Liver (tissue), 9 donors: Measurements from ENCODE around the gene MED19. TPM values are rescaled to one million over a fixed set of nuclear protein-coding genes. Genes with fewer than 3 reads are reported as not detected.

Experiments used
- DNase-seq: peaks from one replicate; pipeline ENCODE4 v3.0.0-alpha.2; 2017; ENCODE audit warnings: low spot score
- H3K27ac ChIP-seq, 2 donors: one replicate each; pipeline ENCODE4 v1.7.0; 2013; ENCODE audit warnings: inconsistent platforms in 2 of 2, low read length in 2 of 2, control low read depth in 1 of 2, low read depth in 1 of 2, mild to moderate bottlenecking in 1 of 2
- H3K27me3 ChIP-seq, 4 donors: one replicate each; pipeline versions ENCODE4 v1.6.1 to v1.7.0; 2013; ENCODE audit warnings: low read length in 3 of 4, inconsistent platforms in 1 of 4, mild to moderate bottlenecking in 1 of 4, moderate library complexity in 1 of 4; ENCODE audit not compliant: control insufficient read depth in 4 of 4, insufficient read depth in 4 of 4
- H3K36me3 ChIP-seq, 4 donors: one replicate each; pipeline versions ENCODE4 v1.6.1 to v1.7.0; 2013; ENCODE audit warnings: low read length in 3 of 4, mild to moderate bottlenecking in 3 of 4, low read depth in 1 of 4, moderate library complexity in 1 of 4; ENCODE audit not compliant: control insufficient read depth in 4 of 4, insufficient read depth in 3 of 4
- H3K4me1 ChIP-seq, 4 donors: one replicate each; pipeline versions ENCODE4 v1.6.1 to v1.7.0; 2013; ENCODE audit warnings: low read length in 3 of 4, mild to moderate bottlenecking in 3 of 4, moderate library complexity in 1 of 4; ENCODE audit not compliant: control insufficient read depth in 4 of 4, insufficient read depth in 4 of 4
- H3K4me3 ChIP-seq, 3 donors: one replicate each; pipeline versions ENCODE4 v1.6.1 to v1.7.0; 2013; ENCODE audit warnings: low read length in 3 of 3, control low read depth in 1 of 3, low read depth in 1 of 3, mild to moderate bottlenecking in 1 of 3
- H3K9ac ChIP-seq, 2 donors: one replicate each; pipeline ENCODE4 v1.7.0; 2013; ENCODE audit warnings: low read length in 2 of 2, mild to moderate bottlenecking in 2 of 2, moderate library complexity in 2 of 2, control low read depth in 1 of 2, low read depth in 1 of 2
- H3K9me3 ChIP-seq, 4 donors: one replicate each; pipeline versions ENCODE4 v1.6.1 to v1.7.0; 2013; ENCODE audit warnings: low read length in 3 of 4; ENCODE audit not compliant: control insufficient read depth in 4 of 4
- ATF3 ChIP-seq: IDR thresholded peaks from 2 replicates; pipeline ENCODE4 v1.6.1; 2016; ENCODE audit warnings: antibody characterized with exemption
- EGR1 ChIP-seq, 2 donors: IDR thresholded peaks; 2 replicates each; pipeline ENCODE4 v1.6.1; 2016 to 2018; ENCODE audit warnings: antibody characterized with exemption in 2 of 2, low read depth in 2 of 2
- FOXA1 ChIP-seq: IDR thresholded peaks from 2 replicates; pipeline ENCODE4 v1.6.1; 2016; ENCODE audit warnings: antibody characterized with exemption
- FOXA2 ChIP-seq: IDR thresholded peaks from 2 replicates; pipeline ENCODE4 v1.6.1; 2016; ENCODE audit warnings: antibody characterized with exemption
- GABPA ChIP-seq, 2 donors: IDR thresholded peaks in 1 of 2; conservative IDR thresholded peaks in 1 of 2; 2 replicates each; pipeline ENCODE4 v1.6.1; 2016; ENCODE audit warnings: antibody characterized with exemption in 2 of 2, mild to moderate bottlenecking in 1 of 2, moderate library complexity in 1 of 2
- HNF4A ChIP-seq, 2 donors: conservative IDR thresholded peaks; 2 replicates each; pipeline ENCODE4 v1.6.1; 2016; ENCODE audit warnings: antibody characterized with exemption in 2 of 2, mild to moderate bottlenecking in 2 of 2
- JUND ChIP-seq, 2 donors: IDR thresholded peaks; 2 replicates each; pipeline ENCODE4 v1.6.1; 2016; ENCODE audit warnings: antibody characterized with exemption in 2 of 2
- NR2F2 ChIP-seq: IDR thresholded peaks from 2 replicates; pipeline ENCODE4 v1.6.1; 2016; ENCODE audit warnings: antibody characterized with exemption
- RXRA ChIP-seq, 2 donors: IDR thresholded peaks; 2 replicates each; pipeline ENCODE4 v1.6.1; 2017 to 2018; ENCODE audit warnings: antibody characterized with exemption in 2 of 2, mild to moderate bottlenecking in 1 of 2
- SP1 ChIP-seq: IDR thresholded peaks from 2 replicates; pipeline ENCODE4 v1.6.1; 2018; ENCODE audit warnings: antibody characterized with exemption, mild to moderate bottlenecking
- TAF1 ChIP-seq: conservative IDR thresholded peaks from 2 replicates; pipeline ENCODE4 v1.6.1; 2016; ENCODE audit warnings: antibody characterized with exemption, mild to moderate bottlenecking
- YY1 ChIP-seq: IDR thresholded peaks from 2 replicates; pipeline ENCODE4 v1.6.1; 2016; ENCODE audit warnings: antibody characterized with exemption, mild to moderate bottlenecking
- ZBTB33 ChIP-seq: IDR thresholded peaks from 2 replicates; pipeline ENCODE4 v1.6.1; 2016; ENCODE audit warnings: antibody characterized with exemption
- WGBS: extraction: QIAGEN DNeasy Blood & Tissue Kit; methylation state at CpG from one replicate; pipeline ENCODE4 v1.1.7; 2013; 5-methylcytosine and 5-hydroxymethylcytosine counted together
- polyA plus RNA-seq, 2 donors: library from polyadenylated mRNA; stranded (reverse) in 1 of 2; unstranded in 1 of 2; fragments of 200-250 nt in 1 of 2; fragments of >200 nt in 1 of 2; fragmentation: Nextera tagmentation in 1 of 2; extraction: Ambion mirVana in 1 of 2; gene quantifications; one replicate each; pipeline versions ENCODE4 v1.2.1 to v1.2.3, GENCODE V29; 2013 to 2015
- total RNA-seq, 2 donors: library from RNA; depleted of rRNA; stranded (reverse); fragments of >200 nt; gene quantifications; one replicate each; pipeline ENCODE4 v1.2.3, GENCODE V29; 2014
- TF ChIP-seq, protein P1 (sequence below): fragments of 150-350 bp; IDR thresholded peaks from 2 replicates; pipeline ENCODE4 v1.5.1; 2017; ENCODE audit warnings: improper control_type of control experiment, low read depth, low read length; ENCODE audit not compliant: missing input control
- donor health status: healthy.
- donor health status: healthy.
- donor health status: healthy.
- donor health status: healthy.
- donor health status: healthy.

MED19 gene, protein sequence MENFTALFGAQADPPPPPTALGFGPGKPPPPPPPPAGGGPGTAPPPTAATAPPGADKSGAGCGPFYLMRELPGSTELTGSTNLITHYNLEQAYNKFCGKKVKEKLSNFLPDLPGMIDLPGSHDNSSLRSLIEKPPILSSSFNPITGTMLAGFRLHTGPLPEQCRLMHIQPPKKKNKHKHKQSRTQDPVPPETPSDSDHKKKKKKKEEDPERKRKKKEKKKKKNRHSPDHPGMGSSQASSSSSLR
- total RNA-seq (1 to 10 TPM; 4.4 to 5.6 TPM), polyA plus RNA-seq (10 to 100 TPM in 1 of 2 donors, 1 to 10 TPM in 1; 7.5 to 11.3 TPM)

DNA sequence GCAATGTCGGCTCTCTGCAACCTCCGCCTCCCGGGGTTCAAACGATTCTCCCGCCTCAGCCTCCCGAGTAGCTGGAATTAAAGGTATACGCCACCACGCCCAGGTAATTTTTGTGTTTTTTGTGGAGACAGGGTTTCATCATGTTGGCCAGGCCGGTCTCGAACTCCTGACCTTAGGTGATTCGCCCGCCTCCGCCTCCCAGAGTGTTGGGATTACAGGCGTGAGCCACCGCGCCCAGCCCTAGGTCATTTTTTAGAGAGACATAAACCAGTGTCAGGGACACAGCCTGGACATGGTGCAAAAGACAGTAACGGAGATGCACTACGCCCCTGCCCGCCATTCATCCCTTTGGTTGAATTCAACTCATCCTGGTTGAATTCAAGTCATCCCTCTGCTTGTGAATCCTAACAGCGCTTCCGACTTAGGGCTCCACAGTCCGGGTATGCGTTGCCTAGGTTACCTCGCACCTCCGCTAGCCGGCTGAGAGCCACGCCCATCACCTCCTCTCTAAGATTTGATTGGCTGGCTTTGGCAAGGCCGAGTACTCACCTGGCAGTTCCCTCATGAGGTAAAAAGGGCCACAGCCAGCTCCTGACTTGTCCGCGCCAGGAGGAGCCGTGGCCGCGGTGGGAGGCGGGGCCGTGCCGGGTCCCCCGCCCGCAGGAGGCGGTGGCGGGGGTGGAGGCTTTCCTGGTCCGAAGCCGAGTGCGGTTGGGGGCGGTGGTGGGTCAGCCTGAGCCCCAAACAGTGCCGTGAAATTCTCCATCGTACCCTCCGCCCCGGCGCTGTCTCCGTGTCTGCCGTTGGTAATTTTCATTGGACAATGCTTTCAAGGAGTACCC, at the start of gene MED19:
Gene MED19 (minus strand): TSS at position 802 of the 842 bp plus-strand sequence. CDS start 36 bp downstream, at position 766.
- TF ChIP-seq TAF1 (no peak), FOXA1 (no peak), SP1 (no peak), HNF4A (conservative IDR thresholded peaks at IDR 0.05) (peak in 1 of 2 donors; percentile 1)
- 7% methylated on average over 51 of the region's 51 CpGs for WGBS
- Histone ChIP-seq H3K4me1 (peaks cover 10 to 34% (median 31%) of the 10 kb centered on the region in 4 donors), H3K9ac (peak within 1 kb of the TSS; percentile 76 to 80), H3K36me3 (peaks cover 0 to 2% (median 0%) of the 10 kb centered on the region in 4 donors), H3K27ac (peak within 1 kb of the TSS; percentile 60 to 86), H3K27me3 (no peaks in the 10 kb centered on the region), H3K4me3 (peak within 1 kb of the TSS; percentile 86 to 97 (median 95)), H3K9me3 (no peaks in the 10 kb centered on the region)
- peak; percentile 83 for DNase-seq

DNA sequence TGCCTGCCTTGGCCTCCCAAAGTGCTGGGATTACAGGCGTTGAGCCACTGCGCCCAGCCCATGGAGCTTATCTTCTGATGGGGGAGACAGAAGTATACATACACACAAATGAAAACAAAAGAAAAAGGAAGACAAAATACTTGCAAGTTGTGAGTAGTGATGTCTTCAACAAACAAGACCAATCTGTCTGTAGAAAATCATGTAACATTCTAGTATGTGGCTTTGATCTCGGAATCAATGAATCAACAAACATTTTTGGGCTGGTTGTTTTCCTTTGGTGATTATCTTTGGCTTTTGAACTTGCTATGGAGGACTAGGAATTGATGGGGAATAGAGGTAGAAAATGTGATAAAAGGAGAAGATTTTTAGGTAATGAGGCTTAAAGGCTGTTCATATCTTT, 46.2 kb upstream of the MED19 start:
- Histone ChIP-seq H3K27ac (no peak overlapping the region), H3K9ac (no peak overlapping the region), H3K27me3 (no peaks in the 10 kb centered on the region), H3K36me3 (no peaks in the 10 kb centered on the region), H3K9me3 (no peaks in the 10 kb centered on the region), H3K4me3 (no peak overlapping the region), H3K4me1 (peaks cover 0 to 6% (median under 1%) of the 10 kb centered on the region in 4 donors)
- DNase-seq = no peak
- TF ChIP-seq RXRA (IDR thresholded peaks at IDR 0.05) (no peak), SP1 (no peak), TAF1 (no peak), FOXA2 (no peak), NR2F2 (no peak)
- TF ChIP-seq, protein P1, sequence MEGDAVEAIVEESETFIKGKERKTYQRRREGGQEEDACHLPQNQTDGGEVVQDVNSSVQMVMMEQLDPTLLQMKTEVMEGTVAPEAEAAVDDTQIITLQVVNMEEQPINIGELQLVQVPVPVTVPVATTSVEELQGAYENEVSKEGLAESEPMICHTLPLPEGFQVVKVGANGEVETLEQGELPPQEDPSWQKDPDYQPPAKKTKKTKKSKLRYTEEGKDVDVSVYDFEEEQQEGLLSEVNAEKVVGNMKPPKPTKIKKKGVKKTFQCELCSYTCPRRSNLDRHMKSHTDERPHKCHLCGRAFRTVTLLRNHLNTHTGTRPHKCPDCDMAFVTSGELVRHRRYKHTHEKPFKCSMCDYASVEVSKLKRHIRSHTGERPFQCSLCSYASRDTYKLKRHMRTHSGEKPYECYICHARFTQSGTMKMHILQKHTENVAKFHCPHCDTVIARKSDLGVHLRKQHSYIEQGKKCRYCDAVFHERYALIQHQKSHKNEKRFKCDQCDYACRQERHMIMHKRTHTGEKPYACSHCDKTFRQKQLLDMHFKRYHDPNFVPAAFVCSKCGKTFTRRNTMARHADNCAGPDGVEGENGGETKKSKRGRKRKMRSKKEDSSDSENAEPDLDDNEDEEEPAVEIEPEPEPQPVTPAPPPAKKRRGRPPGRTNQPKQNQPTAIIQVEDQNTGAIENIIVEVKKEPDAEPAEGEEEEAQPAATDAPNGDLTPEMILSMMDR = no peak
- WGBS = 78% methylated on average over 3 of the region's 3 CpGs

GRCh38 chr11:57752954-57753353, 40.9 kb upstream of the MED19 start:
- H3K9me3 ChIP-seq = no peaks in the 10 kb centered on the region
- no peak overlapping the region for H3K4me3 ChIP-seq
- no peak overlapping the region for H3K27ac ChIP-seq
- no peak overlapping the region for H3K9ac ChIP-seq
- H3K36me3 ChIP-seq = no peaks in the 10 kb centered on the region
- 98% methylated on average over 30 of the region's 30 CpGs for WGBS
- H3K27me3 ChIP-seq = no peaks in the 10 kb centered on the region
- H3K4me1 ChIP-seq = peaks cover 0 to 3% (median 0%) of the 10 kb centered on the region in 4 donors
- no peak for DNase-seq
- TF ChIP-seq ZBTB33 (no peak), JUND (IDR thresholded peaks at IDR 0.05) (no peak), ATF3 (no peak), FOXA2 (no peak), YY1 (no peak), SP1 (no peak), EGR1 (IDR thresholded peaks at IDR 0.05; ENCODE audit: low read depth in 2 of 2) (no peak), FOXA1 (no peak), RXRA (IDR thresholded peaks at IDR 0.05) (no peak), GABPA (IDR thresholded peaks at IDR 0.05 in 1 of 2, conservative IDR thresholded peaks at IDR 0.05 in 1 of 2) (no peak), TAF1 (no peak)
- TF ChIP-seq, protein P1 = no peak
